Keratinocyte (primary cell): ENCODE measurements around the gene LMNA. TPM values are rescaled to one million over a fixed set of nuclear protein-coding genes. Genes with fewer than 3 reads are reported as not detected.

Source experiments
- DNase-seq: peaks from one replicate; pipeline ENCODE4 v3.0.0-alpha.2; 2011; ENCODE audit warnings: low read depth, missing footprints, low spot score
- FAIRE-seq: peaks from 2 replicates; lab custom pipeline; 2011; peaks lifted over from hg19 to GRCh38; lab: Jason Lieb, UNC
- H2AFZ ChIP-seq: 2 replicates; pipeline ENCODE4 v1.6.0; 2012; ENCODE audit warnings: low read length, control low read depth, inconsistent platforms; ENCODE audit not compliant: control insufficient read depth
- H3K27ac ChIP-seq: 2 replicates; pipeline ENCODE4 v1.5.1; 2011; ENCODE audit warnings: low read length; ENCODE audit not compliant: control insufficient read depth, insufficient read depth
- H3K27me3 ChIP-seq: 3 replicates; pipeline ENCODE4 v1.6.0; 2011; ENCODE audit warnings: low read length; ENCODE audit not compliant: control insufficient read depth, insufficient read depth; ENCODE audit errors: extremely low read depth
- H3K36me3 ChIP-seq, 2 experiments: 2 replicates in 1 of 2; 3 replicates in 1 of 2; pipeline ENCODE4 v1.5.1; 2011; ENCODE audit warnings: low read length in 2 of 2, mild to moderate bottlenecking in 1 of 2; ENCODE audit not compliant: control insufficient read depth in 2 of 2, insufficient read depth in 2 of 2; ENCODE audit errors: extremely low read depth in 1 of 2
- H3K4me1 ChIP-seq: 3 replicates; pipeline ENCODE4 v1.5.1; 2011; ENCODE audit warnings: low read length; ENCODE audit not compliant: control insufficient read depth, insufficient read depth; ENCODE audit errors: extremely low read depth
- H3K4me2 ChIP-seq: 3 replicates; pipeline ENCODE4 v1.6.0; 2011; ENCODE audit warnings: low read depth, low read length; ENCODE audit not compliant: control insufficient read depth, insufficient read depth; ENCODE audit errors: extremely low read depth
- H3K4me3 ChIP-seq, 3 experiments: fragments of 200-600 bp in 1 of 3; sonication (generic) in 1 of 3; 2 replicates in 2 of 3; 3 replicates in 1 of 3; pipeline ENCODE4 v1.5.1; 2011 to 2016; ENCODE audit warnings: low read length in 3 of 3, mild to moderate bottlenecking in 3 of 3, control low read depth in 2 of 3, inconsistent platforms in 1 of 3, low read depth in 1 of 3, mixed read lengths in 1 of 3, mixed run types in 1 of 3, moderate library complexity in 1 of 3; ENCODE audit not compliant: control insufficient read depth in 2 of 3, insufficient read depth in 2 of 3; ENCODE audit errors: extremely low read depth in 1 of 3
- H3K79me2 ChIP-seq: 2 replicates; pipeline ENCODE4 v1.6.0; 2012; ENCODE audit warnings: low read length; ENCODE audit not compliant: control insufficient read depth, insufficient read depth
- H3K9ac ChIP-seq: 3 replicates; pipeline ENCODE4 v1.6.0; 2011; ENCODE audit warnings: low read length; ENCODE audit not compliant: control insufficient read depth, insufficient read depth; ENCODE audit errors: extremely low read depth
- H3K9me1 ChIP-seq: 3 replicates; pipeline ENCODE4 v1.6.0; 2011; ENCODE audit warnings: low read length; ENCODE audit not compliant: control insufficient read depth, insufficient read depth; ENCODE audit errors: extremely low read depth
- H3K9me3 ChIP-seq: 2 replicates; pipeline ENCODE4 v1.5.1; 2012; ENCODE audit warnings: low read depth, low read length; ENCODE audit not compliant: control insufficient read depth
- H4K20me1 ChIP-seq: 3 replicates; pipeline ENCODE4 v1.6.0; 2011; ENCODE audit warnings: low read length; ENCODE audit not compliant: control insufficient read depth, insufficient read depth; ENCODE audit errors: extremely low read depth
- EZH2 ChIP-seq: IDR thresholded peaks from one replicate; pipeline ENCODE4 v1.6.1; 2012; ENCODE audit warnings: inconsistent platforms, mild to moderate bottlenecking, low read length, moderate library complexity
- dilution Hi-C: fragments of 300-500 bp; cut with MboI; formaldehyde crosslinking; loops from one replicate; pipeline ENCODE4 v1.7.0; 2020; ENCODE audit warnings: low sequenced_read_pairs; ENCODE audit not compliant: extremely low pct_ligation_motif_present
- polyA plus RNA-seq, 5 experiments: library from polyadenylated mRNA; depleted of rRNA in 3 of 5; stranded (reverse) in 3 of 5; stranded (forward) in 1 of 5; unstranded in 1 of 5; fragments of >200 nt; gene quantifications; 1 replicate in 1 of 5; 2 replicates in 3 of 5; 3 replicates in 1 of 5; pipeline versions ENCODE4 v1.2.1 to v1.2.3, GENCODE V29; 2011 to 2012; ENCODE audit warnings: missing spikeins in 2 of 5, low read depth in 1 of 5, low replicate concordance in 1 of 5
- TF ChIP-seq, protein P1 (sequence below), 3 experiments: IDR thresholded peaks in 1 of 3; conservative IDR thresholded peaks in 1 of 3; optimal IDR thresholded peaks in 1 of 3; 2 replicates in 2 of 3; 3 replicates in 1 of 3; pipeline versions ENCODE3 to v1.5.1; 2011; ENCODE audit warnings: low read length in 3 of 3, mild to moderate bottlenecking in 3 of 3, moderate library complexity in 2 of 3, control low read depth in 1 of 3, inconsistent platforms in 1 of 3; ENCODE audit not compliant: insufficient read depth in 2 of 3; ENCODE audit errors: extremely low read depth in 1 of 3

Gene LMNA
- polyA plus RNA-seq, 1 donor (not counting 4 experiments of a cell fraction or from before 2014, with no cell fraction given) = 444 TPM

DNA sequence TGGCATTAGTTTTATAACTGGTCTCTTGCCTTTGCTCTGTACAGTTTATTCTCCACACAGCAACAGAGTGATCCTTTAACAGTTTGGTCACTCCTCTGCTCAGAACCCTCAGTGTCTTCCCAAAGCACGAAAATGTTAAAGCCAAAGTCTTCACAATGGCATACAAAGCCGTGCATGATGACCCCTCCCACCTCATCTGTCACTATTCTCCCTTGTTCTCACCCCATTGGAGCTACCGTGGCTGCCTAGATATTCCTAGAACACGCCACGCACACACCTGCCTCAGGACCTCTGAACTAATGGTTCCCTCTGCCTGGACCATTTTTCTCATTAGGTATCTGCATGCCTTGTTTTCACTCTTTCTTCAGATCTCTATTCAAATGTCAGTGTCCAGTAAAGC, 30.2 kb downstream of the LMNA start:
- no peaks in the 10 kb centered on the region for H3K9me3 ChIP-seq
- no peaks in the 10 kb centered on the region for H4K20me1 ChIP-seq
- H3K4me1 ChIP-seq = peaks cover 10% of the 10 kb centered on the region
- no peak overlapping the region for H3K4me3 ChIP-seq
- no peaks in the 10 kb centered on the region for H3K9me1 ChIP-seq
- H3K36me3 ChIP-seq = peaks cover 7 to 12% of the 10 kb centered on the region in 2 experiments
- peaks cover 4% of the 10 kb centered on the region for H3K27me3 ChIP-seq
- TF ChIP-seq, protein P1, sequence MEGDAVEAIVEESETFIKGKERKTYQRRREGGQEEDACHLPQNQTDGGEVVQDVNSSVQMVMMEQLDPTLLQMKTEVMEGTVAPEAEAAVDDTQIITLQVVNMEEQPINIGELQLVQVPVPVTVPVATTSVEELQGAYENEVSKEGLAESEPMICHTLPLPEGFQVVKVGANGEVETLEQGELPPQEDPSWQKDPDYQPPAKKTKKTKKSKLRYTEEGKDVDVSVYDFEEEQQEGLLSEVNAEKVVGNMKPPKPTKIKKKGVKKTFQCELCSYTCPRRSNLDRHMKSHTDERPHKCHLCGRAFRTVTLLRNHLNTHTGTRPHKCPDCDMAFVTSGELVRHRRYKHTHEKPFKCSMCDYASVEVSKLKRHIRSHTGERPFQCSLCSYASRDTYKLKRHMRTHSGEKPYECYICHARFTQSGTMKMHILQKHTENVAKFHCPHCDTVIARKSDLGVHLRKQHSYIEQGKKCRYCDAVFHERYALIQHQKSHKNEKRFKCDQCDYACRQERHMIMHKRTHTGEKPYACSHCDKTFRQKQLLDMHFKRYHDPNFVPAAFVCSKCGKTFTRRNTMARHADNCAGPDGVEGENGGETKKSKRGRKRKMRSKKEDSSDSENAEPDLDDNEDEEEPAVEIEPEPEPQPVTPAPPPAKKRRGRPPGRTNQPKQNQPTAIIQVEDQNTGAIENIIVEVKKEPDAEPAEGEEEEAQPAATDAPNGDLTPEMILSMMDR (optimal IDR thresholded peaks at IDR 0.05 in 1 of 3, IDR thresholded peaks at IDR 0.05 in 1 of 3, conservative IDR thresholded peaks at IDR 0.05 in 1 of 3; ENCODE audit: extremely low read depth in 1 of 3, insufficient read depth in 2 of 3, low read length in 3 of 3) = no peak
- no peak for TF ChIP-seq EZH2
- no peak for FAIRE-seq
- dilution Hi-C loops = no loop called here
- H2AFZ ChIP-seq = no peak overlapping the region
- no peak for DNase-seq
- H3K9ac ChIP-seq = no peak overlapping the region
- H3K27ac ChIP-seq = no peak overlapping the region
- H3K79me2 ChIP-seq = no peaks in the 10 kb centered on the region
- H3K4me2 ChIP-seq = no peak overlapping the region

DNA sequence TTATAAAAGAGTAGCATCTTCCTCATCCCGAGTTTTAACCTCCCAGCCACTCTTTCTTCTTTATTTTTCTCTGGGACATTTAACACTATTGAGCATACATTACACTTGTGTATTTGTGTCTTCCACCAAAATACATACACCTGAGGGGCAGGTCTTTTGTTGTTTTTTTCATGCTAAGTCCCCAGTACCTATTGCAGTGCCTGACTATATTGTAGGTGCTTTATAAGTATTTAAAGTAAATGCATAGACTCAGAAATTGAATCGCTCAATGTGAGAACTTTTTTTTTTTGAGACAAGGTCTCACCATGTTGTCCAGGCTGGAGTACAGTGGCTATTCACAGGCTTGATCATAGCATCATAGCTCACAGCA, 31.1 kb downstream of the LMNA start:
- Histone ChIP-seq H3K4me3 (no peak overlapping the region), H3K79me2 (no peaks in the 10 kb centered on the region), H3K4me2 (no peak overlapping the region), H3K9me3 (no peaks in the 10 kb centered on the region), H3K27me3 (peaks cover 4% of the 10 kb centered on the region), H3K4me1 (peaks cover 10% of the 10 kb centered on the region), H3K27ac (no peak overlapping the region), H2AFZ (no peak overlapping the region), H4K20me1 (no peaks in the 10 kb centered on the region), H3K9me1 (no peaks in the 10 kb centered on the region), H3K9ac (no peak overlapping the region), H3K36me3 (peaks cover 3 to 5% of the 10 kb centered on the region in 2 experiments)
- no peak for DNase-seq
- TF ChIP-seq EZH2 = no peak
- TF ChIP-seq, protein P1 (optimal IDR thresholded peaks at IDR 0.05 in 1 of 3, IDR thresholded peaks at IDR 0.05 in 1 of 3, conservative IDR thresholded peaks at IDR 0.05 in 1 of 3; ENCODE audit: extremely low read depth in 1 of 3, insufficient read depth in 2 of 3, low read length in 3 of 3) = no peak
- no peak for FAIRE-seq
- dilution Hi-C loops = no loop called here
